HCT116 (cell line): ENCODE data around the gene PAK6. TPM values are rescaled to one million over a fixed set of nuclear protein-coding genes. Genes with fewer than 3 reads are reported as not detected.

Experiments used
- ATAC-seq: fragments of 200-7000 bp; cut with Tn5 transposase; 2 replicates; pipeline ENCODE4 v1.9.1; 2020; ENCODE audit warnings: mild to moderate bottlenecking, moderate library complexity
- BruUV-seq: library from RNA; stranded (reverse); fragments of 400-500 nt; replicated peaks from 2 replicates; lab custom pipeline; 2021; lab: Mats Ljungman, UMichigan
- CTCF ChIA-PET: fragments of 300-600 bp; sonication (Branson Sonifier 250); formaldehyde crosslinking; loops from one replicate; lab custom pipeline; 2021; ENCODE audit warnings: antibody characterized with exemption; lab: Charles Lee
- POLR2A ChIA-PET: fragments of 300-600, 350-600 bp; sonication (Branson Sonifier 250); formaldehyde crosslinking; loops from one replicate; lab custom pipeline; 2021; ENCODE audit warnings: antibody characterized with exemption; lab: Charles Lee
- RAD21 ChIA-PET, 2 experiments: fragments of 300-600 bp; sonication (Branson Sonifier 250); formaldehyde crosslinking; loops; one replicate each; lab custom pipeline; 2023; ENCODE audit warnings: low total read pairs in 2 of 2; ENCODE audit not compliant: uncharacterized antibody in 2 of 2, unreplicated experiment in 2 of 2, low non-redundant PET in 1 of 2; lab: Charles Lee
- DNase-seq: peaks from one replicate; pipeline ENCODE4 v3.0.0-alpha.2; 2010; ENCODE audit warnings: low read depth, low spot score
- H2AFZ ChIP-seq: fragments of 200-600 bp; shearing (Covaris generic), sonication (generic); 2 replicates; pipeline ENCODE4 v1.6.1; 2017; ENCODE audit warnings: low read depth, mixed run types, mixed read lengths, antibody characterized with exemption, low read length; ENCODE audit not compliant: poor library complexity, severe bottlenecking
- H3K27ac ChIP-seq: 2 replicates; pipeline ENCODE4 v1.5.1; 2012; ENCODE audit warnings: low read depth, low read length
- H3K27me3 ChIP-seq: fragments of 200-600 bp; sonication (generic); 2 replicates; pipeline ENCODE4 v1.6.1; 2016; ENCODE audit warnings: mixed run types, low read length, mixed read lengths; ENCODE audit not compliant: insufficient read depth
- H3K36me3 ChIP-seq, 2 experiments: fragments of 200-500 bp in 1 of 2; fragments of 200-600 bp in 1 of 2; sonication (Bioruptor generic) in 1 of 2; sonication (generic) in 1 of 2; 2 replicates each; pipeline versions ENCODE4 v1.5.1 to v1.6.1; 2014 to 2016; ENCODE audit warnings: low read length in 2 of 2, inconsistent platforms in 1 of 2, mixed read lengths in 1 of 2, mixed run types in 1 of 2; ENCODE audit not compliant: insufficient read depth in 2 of 2, control insufficient read depth in 1 of 2
- H3K4me1 ChIP-seq, 2 experiments: fragments of 200-600 bp in 1 of 2; sonication (generic) in 1 of 2; 2 replicates each; pipeline versions ENCODE4 v1.5.1 to v1.6.1; 2012 to 2017; ENCODE audit warnings: low read length in 2 of 2, inconsistent platforms in 1 of 2, mild to moderate bottlenecking in 1 of 2, mixed read lengths in 1 of 2, mixed run types in 1 of 2, moderate library complexity in 1 of 2; ENCODE audit not compliant: insufficient read depth in 2 of 2, control insufficient read depth in 1 of 2
- H3K4me2 ChIP-seq: fragments of 200-600 bp; sonication (generic); 2 replicates; pipeline ENCODE4 v1.6.1; 2017; ENCODE audit warnings: mixed run types, low read length, mixed read lengths
- H3K4me3 ChIP-seq, 2 experiments: fragments of 200-600 bp in 1 of 2; sonication (generic) in 1 of 2; replicated peaks in 1 of 2; 2 replicates each; pipeline ENCODE4 v1.5.1; 2011 to 2016; ENCODE audit warnings: low read length in 2 of 2, control low read depth in 1 of 2, low read depth in 1 of 2, mild to moderate bottlenecking in 1 of 2, mixed read lengths in 1 of 2, mixed run types in 1 of 2
- H3K79me2 ChIP-seq: fragments of 200-600 bp; sonication (generic); 2 replicates; pipeline ENCODE4 v1.6.1; 2017; ENCODE audit warnings: mild to moderate bottlenecking, mixed run types, low read length, moderate library complexity, mixed read lengths; ENCODE audit not compliant: insufficient read depth
- H3K9ac ChIP-seq: fragments of 200-600 bp; sonication (generic); 2 replicates; pipeline ENCODE4 v1.6.1; 2016; ENCODE audit warnings: low read length, mixed read lengths
- H3K9me2 ChIP-seq: fragments of 200-600 bp; sonication (generic), shearing (Covaris generic); 2 replicates; pipeline ENCODE4 v1.6.1; 2017; ENCODE audit warnings: mixed run types, mild to moderate bottlenecking, moderate library complexity; ENCODE audit not compliant: insufficient read depth
- H3K9me3 ChIP-seq, 2 experiments: fragments of 200-500 bp in 1 of 2; fragments of 200-600 bp in 1 of 2; sonication (Bioruptor generic) in 1 of 2; sonication (generic) in 1 of 2; 2 replicates each; pipeline ENCODE4 v1.6.1; 2014 to 2017; ENCODE audit warnings: low read length in 2 of 2, mixed read lengths in 2 of 2, inconsistent platforms in 1 of 2, low read depth in 1 of 2, mild to moderate bottlenecking in 1 of 2, mixed run types in 1 of 2, moderate library complexity in 1 of 2; ENCODE audit not compliant: control insufficient read depth in 1 of 2, insufficient read depth in 1 of 2
- H4K20me1 ChIP-seq: fragments of 200-600 bp; sonication (generic), shearing (Covaris generic); 2 replicates; pipeline ENCODE4 v1.6.1; 2017; ENCODE audit warnings: mixed run types, mild to moderate bottlenecking, moderate library complexity; ENCODE audit not compliant: insufficient read depth
- ATF3 ChIP-seq: IDR thresholded peaks from 2 replicates; pipeline ENCODE4 v1.6.1; 2012
- CBX3 ChIP-seq: IDR thresholded peaks from 2 replicates; pipeline ENCODE4 v1.6.1; 2012; ENCODE audit warnings: low read depth
- CEBPB ChIP-seq: IDR thresholded peaks from 2 replicates; pipeline ENCODE4 v1.6.1; 2012; ENCODE audit warnings: low read depth
- CTCF ChIP-seq, 3 experiments: fragments of 200-600 bp in 1 of 3; sonication (generic) in 1 of 3; IDR thresholded peaks in 2 of 3; conservative IDR thresholded peaks in 1 of 3; 2 replicates each; pipeline ENCODE4 v1.5.1; 2012 to 2017; ENCODE audit warnings: low read depth in 2 of 3, low read length in 2 of 3, antibody characterized with exemption in 1 of 3, borderline replicate concordance in 1 of 3, control low read depth in 1 of 3, mild to moderate bottlenecking in 1 of 3, mixed read lengths in 1 of 3, mixed run types in 1 of 3, moderate library complexity in 1 of 3; ENCODE audit not compliant: insufficient read depth in 1 of 3
- EGR1 ChIP-seq: IDR thresholded peaks from 2 replicates; pipeline ENCODE4 v1.6.1; 2012; ENCODE audit warnings: low read depth
- ELF1 ChIP-seq: IDR thresholded peaks from 2 replicates; pipeline ENCODE4 v1.6.1; 2012; ENCODE audit warnings: low read depth, borderline replicate concordance
- EZH2 ChIP-seq: fragments of 200-600 bp; sonication (generic); IDR thresholded peaks from 2 replicates; pipeline ENCODE4 v1.6.1; 2017; ENCODE audit warnings: antibody characterized with exemption, mixed run types
- POLR2AphosphoS5 ChIP-seq: IDR thresholded peaks from 2 replicates; pipeline ENCODE4 v1.6.1; 2011; ENCODE audit warnings: mild to moderate bottlenecking, low read depth, low read length, moderate library complexity
- RAD21 ChIP-seq: IDR thresholded peaks from 2 replicates; pipeline ENCODE4 v1.6.1; 2012; ENCODE audit warnings: low read depth, mild to moderate bottlenecking
- SIN3A ChIP-seq: IDR thresholded peaks from 2 replicates; pipeline ENCODE4 v1.6.1; 2012; ENCODE audit warnings: low read depth
- SP1 ChIP-seq: IDR thresholded peaks from 2 replicates; pipeline ENCODE4 v1.6.1; 2012; ENCODE audit warnings: low read depth
- SRF ChIP-seq: IDR thresholded peaks from 2 replicates; pipeline ENCODE4 v1.6.1; 2012; ENCODE audit warnings: low read depth
- TCF7L2 ChIP-seq: IDR thresholded peaks from 2 replicates; pipeline ENCODE4 v1.7.0; 2011; ENCODE audit warnings: borderline replicate concordance, inconsistent platforms; ENCODE audit not compliant: insufficient read depth, insufficient read length; ENCODE audit errors: extremely low read depth
- YY1 ChIP-seq: IDR thresholded peaks from 2 replicates; pipeline ENCODE4 v1.6.1; 2011; ENCODE audit warnings: low read length, low read depth, moderate library complexity, mild to moderate bottlenecking; ENCODE audit not compliant: insufficient replicate concordance; ENCODE audit errors: extremely low read depth
- ZNF274 ChIP-seq: fragments of 200-500 bp; sonication (Bioruptor generic); IDR thresholded peaks from 2 replicates; pipeline ENCODE4 v1.6.1; 2014; ENCODE audit warnings: mild to moderate bottlenecking, low read depth, low read length, inconsistent platforms
- intact Hi-C: fragments of 100-400 bp; cut with micrococcal nuclease; formaldehyde crosslinking; loops from 2 replicates; pipeline ENCODE4 v1.10.0; 2022
- total RNA-seq: library from RNA; stranded (reverse); gene quantifications from one replicate; pipeline ENCODE4 v1.2.1, GENCODE V29; 2021; ENCODE audit not compliant: unreplicated experiment
- TF ChIP-seq, protein P1 (sequence below): IDR thresholded peaks from 2 replicates; pipeline ENCODE4 v1.6.1; 2012; ENCODE audit warnings: low read depth

The PAK6 gene
- total RNA-seq, 1 experiment from 2014 or later: 19.9 TPM

- intact Hi-C loops: loop anchor here (10.0 kb wide), 1 partner anchor 630 kb away; no protein-coding TSS in a partner anchor
- Histone ChIP-seq H3K4me1 (peaks cover 7 to 11% of the 10 kb centered on the region in 2 experiments; a peak in 3 of 4 replicates), H2AFZ (no peak overlapping the region), H3K27ac (no peak overlapping the region), H4K20me1 (no peaks in the 10 kb centered on the region), H3K27me3 (0 out of 2 replicates have a peak, but pooled peaks cover 6% of the 10 kb centered on the region), H3K4me3 (no peak overlapping the region), H3K36me3 (no peaks in the 10 kb centered on the region), H3K9ac (no peak overlapping the region), H3K9me3 (no peaks in the 10 kb centered on the region), H3K4me2 (no peak overlapping the region), H3K79me2 (no peaks in the 10 kb centered on the region)
- CTCF ChIA-PET: interaction anchor here (9.7 kb wide), 1 partner anchor 36 kb away, joined by 134 read pairs; no protein-coding TSS in a partner anchor
- POLR2A ChIA-PET: no interaction called here
- ATAC-seq (no peak; the same call in 1 of the 2 replicates), DNase-seq (no peak)
- no TSS peak for BruUV-seq
- RAD21 ChIA-PET: interaction anchor here in 1 of 2 experiments (1.1 kb wide), 1 partner anchor 23 kb away, joined by 3 read pairs; no protein-coding TSS in a partner anchor
- TF ChIP-seq CBX3 (no peak), ATF3 (no peak), EZH2 (no peak), TCF7L2 (no peak), POLR2AphosphoS5 (no peak), CTCF (IDR thresholded peaks at IDR 0.05 in 2 of 3, conservative IDR thresholded peaks at IDR 0.05 in 1 of 3; ENCODE audit: borderline replicate concordance in 1 of 3, insufficient read depth in 1 of 3, low read depth in 2 of 3, low read length in 2 of 3) (no peak), ZNF274 (no peak), SRF (no peak), SIN3A (no peak), EGR1 (no peak), SP1 (no peak), CEBPB (no peak), RAD21 (no peak), ELF1 (no peak), YY1 (no peak)
- TF ChIP-seq, protein P1, sequence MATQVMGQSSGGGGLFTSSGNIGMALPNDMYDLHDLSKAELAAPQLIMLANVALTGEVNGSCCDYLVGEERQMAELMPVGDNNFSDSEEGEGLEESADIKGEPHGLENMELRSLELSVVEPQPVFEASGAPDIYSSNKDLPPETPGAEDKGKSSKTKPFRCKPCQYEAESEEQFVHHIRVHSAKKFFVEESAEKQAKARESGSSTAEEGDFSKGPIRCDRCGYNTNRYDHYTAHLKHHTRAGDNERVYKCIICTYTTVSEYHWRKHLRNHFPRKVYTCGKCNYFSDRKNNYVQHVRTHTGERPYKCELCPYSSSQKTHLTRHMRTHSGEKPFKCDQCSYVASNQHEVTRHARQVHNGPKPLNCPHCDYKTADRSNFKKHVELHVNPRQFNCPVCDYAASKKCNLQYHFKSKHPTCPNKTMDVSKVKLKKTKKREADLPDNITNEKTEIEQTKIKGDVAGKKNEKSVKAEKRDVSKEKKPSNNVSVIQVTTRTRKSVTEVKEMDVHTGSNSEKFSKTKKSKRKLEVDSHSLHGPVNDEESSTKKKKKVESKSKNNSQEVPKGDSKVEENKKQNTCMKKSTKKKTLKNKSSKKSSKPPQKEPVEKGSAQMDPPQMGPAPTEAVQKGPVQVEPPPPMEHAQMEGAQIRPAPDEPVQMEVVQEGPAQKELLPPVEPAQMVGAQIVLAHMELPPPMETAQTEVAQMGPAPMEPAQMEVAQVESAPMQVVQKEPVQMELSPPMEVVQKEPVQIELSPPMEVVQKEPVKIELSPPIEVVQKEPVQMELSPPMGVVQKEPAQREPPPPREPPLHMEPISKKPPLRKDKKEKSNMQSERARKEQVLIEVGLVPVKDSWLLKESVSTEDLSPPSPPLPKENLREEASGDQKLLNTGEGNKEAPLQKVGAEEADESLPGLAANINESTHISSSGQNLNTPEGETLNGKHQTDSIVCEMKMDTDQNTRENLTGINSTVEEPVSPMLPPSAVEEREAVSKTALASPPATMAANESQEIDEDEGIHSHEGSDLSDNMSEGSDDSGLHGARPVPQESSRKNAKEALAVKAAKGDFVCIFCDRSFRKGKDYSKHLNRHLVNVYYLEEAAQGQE: no peak
- TF ChIP-seq, all 23 proteins: peak for 0
- no peaks in the 10 kb centered on the region for H3K9me2 ChIP-seq
These were observed 75.9 kb downstream of the PAK6 start for GRCh38 chr15:40314723-40315276.
